ENCODE data around the gene PRSS53. TPM values are rescaled to one million over a fixed set of nuclear protein-coding genes. Genes with fewer than 3 reads are reported as not detected.

Gene PRSS53
- total RNA-seq, 1 donor from 2014 or later = 1.6 TPM

DNA sequence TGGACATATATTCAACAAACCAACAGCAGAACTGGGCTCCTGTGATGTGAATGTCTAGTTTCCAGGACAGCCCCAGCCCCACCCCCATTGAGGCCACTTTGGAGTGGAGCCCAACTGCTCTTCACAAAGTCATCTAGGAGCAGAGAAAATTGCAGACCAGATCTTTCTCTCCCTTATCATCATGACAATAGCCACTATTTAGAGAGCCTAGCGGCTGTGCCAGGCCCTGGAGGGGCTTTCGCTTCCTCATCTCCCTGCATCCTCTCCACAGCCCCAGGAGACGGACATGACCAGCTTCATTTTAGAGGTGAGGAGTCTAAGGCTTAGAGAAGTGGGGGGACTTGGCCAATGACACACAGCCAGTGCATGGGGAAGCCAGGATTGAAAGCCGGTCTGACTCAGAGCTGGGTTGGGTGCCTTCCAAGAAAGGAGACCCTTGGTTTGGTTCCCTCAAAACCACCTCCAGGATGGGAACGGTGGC, 45.4 kb upstream of the PRSS53 start:
- Histone ChIP-seq H3K4me3 (ENCODE audit: low read depth, low read length) (no peak overlapping the region), H3K36me3 (ENCODE audit: control insufficient read depth, insufficient read depth, low read length) (no peaks in the 10 kb centered on the region), H3K27me3 (ENCODE audit: control insufficient read depth, insufficient read depth, low read length) (no peaks in the 10 kb centered on the region)
- DNase-seq (ENCODE audit: low read depth) = no peak
- TF ChIP-seq, protein P1, sequence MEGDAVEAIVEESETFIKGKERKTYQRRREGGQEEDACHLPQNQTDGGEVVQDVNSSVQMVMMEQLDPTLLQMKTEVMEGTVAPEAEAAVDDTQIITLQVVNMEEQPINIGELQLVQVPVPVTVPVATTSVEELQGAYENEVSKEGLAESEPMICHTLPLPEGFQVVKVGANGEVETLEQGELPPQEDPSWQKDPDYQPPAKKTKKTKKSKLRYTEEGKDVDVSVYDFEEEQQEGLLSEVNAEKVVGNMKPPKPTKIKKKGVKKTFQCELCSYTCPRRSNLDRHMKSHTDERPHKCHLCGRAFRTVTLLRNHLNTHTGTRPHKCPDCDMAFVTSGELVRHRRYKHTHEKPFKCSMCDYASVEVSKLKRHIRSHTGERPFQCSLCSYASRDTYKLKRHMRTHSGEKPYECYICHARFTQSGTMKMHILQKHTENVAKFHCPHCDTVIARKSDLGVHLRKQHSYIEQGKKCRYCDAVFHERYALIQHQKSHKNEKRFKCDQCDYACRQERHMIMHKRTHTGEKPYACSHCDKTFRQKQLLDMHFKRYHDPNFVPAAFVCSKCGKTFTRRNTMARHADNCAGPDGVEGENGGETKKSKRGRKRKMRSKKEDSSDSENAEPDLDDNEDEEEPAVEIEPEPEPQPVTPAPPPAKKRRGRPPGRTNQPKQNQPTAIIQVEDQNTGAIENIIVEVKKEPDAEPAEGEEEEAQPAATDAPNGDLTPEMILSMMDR (IDR thresholded peaks at IDR 0.05; ENCODE audit: insufficient read depth, low read length, poor library complexity, severe bottlenecking) = no peak

DNA sequence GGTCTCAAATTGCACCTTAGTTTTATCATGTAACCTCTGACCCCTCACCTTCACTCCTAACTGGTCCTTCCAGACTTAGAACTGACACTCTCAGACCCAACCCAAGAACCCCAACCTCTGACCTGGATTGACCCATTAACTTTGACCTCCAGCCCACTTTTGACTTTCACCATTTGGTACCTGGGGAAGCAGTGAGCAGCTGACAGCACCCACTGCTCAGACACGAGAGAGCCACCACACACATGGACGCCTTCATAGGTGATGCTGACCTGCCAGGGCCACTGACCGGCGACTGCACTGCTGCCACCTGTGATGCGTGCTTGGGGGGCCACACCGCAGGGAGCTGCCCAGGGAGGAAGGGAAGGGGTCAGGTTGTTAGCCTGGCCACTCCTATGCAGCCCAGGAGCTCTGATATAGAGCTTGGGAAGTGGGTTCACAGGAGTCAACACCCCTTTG, 44.3 kb upstream of the PRSS53 start:
- TF ChIP-seq, protein P1 (IDR thresholded peaks at IDR 0.05; ENCODE audit: insufficient read depth, low read length, poor library complexity, severe bottlenecking) = no peak
- DNase-seq (ENCODE audit: low read depth) = no peak
- Histone ChIP-seq H3K4me3 (ENCODE audit: low read depth, low read length) (no peak overlapping the region), H3K27me3 (ENCODE audit: control insufficient read depth, insufficient read depth, low read length) (no peaks in the 10 kb centered on the region), H3K36me3 (ENCODE audit: control insufficient read depth, insufficient read depth, low read length) (no peaks in the 10 kb centered on the region)

DNA sequence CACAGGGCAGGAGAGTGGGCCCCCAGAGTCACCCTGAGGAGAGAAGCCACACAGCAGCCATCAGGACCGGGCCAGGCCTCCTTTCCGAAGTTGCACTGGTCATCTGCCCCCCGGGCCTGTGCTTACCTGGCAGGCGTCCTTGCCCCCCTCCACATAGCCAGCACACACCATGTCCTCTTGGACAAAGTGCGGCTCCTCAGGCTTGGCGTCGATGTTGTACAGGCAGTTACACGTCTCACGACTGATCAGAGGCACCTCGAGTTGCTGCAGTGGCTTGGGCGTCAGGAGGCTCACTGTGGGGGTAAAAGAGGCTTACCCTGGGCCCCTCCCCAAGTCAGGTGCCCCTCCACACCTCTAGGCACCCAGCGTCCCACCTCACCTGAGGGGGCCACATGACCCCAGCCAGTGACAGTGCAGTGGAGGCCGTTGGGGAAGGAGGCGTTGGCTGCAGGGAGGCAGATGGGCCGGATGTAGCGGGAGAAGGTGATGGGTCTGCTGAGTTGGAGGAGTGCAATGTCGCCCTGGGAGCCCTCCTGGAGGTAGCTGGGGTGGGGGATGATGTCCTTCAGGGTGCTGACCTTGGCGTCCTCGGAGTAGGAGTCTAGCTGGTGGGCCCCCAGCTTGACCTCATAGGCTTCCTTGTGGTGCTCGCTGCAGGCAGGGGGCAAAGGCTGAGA, 43.7 kb upstream of the PRSS53 start:
- DNase-seq (ENCODE audit: low read depth) = no peak
- Histone ChIP-seq H3K36me3 (ENCODE audit: control insufficient read depth, insufficient read depth, low read length) (no peaks in the 10 kb centered on the region), H3K27me3 (ENCODE audit: control insufficient read depth, insufficient read depth, low read length) (no peaks in the 10 kb centered on the region), H3K4me3 (ENCODE audit: low read depth, low read length) (no peak overlapping the region)
- TF ChIP-seq, protein P1 (IDR thresholded peaks at IDR 0.05; ENCODE audit: insufficient read depth, low read length, poor library complexity, severe bottlenecking) = no peak

DNA sequence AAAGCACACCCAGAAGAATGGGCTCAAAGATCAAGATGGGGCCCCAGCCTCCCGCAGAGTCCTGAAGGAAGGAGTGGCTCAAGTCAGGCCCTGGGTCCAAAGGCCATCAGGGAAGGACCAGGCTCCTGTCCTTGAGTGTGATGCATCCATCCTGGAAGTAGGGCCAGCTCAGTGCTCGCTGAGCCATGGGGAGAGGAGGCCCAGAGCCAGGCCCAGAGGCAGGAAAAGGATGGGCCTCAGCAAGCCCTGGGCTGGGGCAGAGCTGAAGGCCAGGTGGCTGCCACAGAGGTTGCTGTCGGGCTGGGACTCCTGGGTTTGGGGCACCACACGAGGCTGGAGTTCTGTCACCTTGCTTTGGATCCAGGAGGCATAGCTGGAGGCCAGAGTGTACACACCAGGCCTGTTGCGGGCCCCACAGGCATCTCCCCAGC, 43.1 kb upstream of the PRSS53 start:
- no peaks in the 10 kb centered on the region for H3K27me3 ChIP-seq (ENCODE audit: control insufficient read depth, insufficient read depth, low read length)
- H3K4me3 ChIP-seq (ENCODE audit: low read depth, low read length) = no peak overlapping the region
- H3K36me3 ChIP-seq (ENCODE audit: control insufficient read depth, insufficient read depth, low read length) = no peaks in the 10 kb centered on the region
- TF ChIP-seq, protein P1 (IDR thresholded peaks at IDR 0.05; ENCODE audit: insufficient read depth, low read length, poor library complexity, severe bottlenecking) = no peak
- no peak for DNase-seq (ENCODE audit: low read depth)

DNA sequence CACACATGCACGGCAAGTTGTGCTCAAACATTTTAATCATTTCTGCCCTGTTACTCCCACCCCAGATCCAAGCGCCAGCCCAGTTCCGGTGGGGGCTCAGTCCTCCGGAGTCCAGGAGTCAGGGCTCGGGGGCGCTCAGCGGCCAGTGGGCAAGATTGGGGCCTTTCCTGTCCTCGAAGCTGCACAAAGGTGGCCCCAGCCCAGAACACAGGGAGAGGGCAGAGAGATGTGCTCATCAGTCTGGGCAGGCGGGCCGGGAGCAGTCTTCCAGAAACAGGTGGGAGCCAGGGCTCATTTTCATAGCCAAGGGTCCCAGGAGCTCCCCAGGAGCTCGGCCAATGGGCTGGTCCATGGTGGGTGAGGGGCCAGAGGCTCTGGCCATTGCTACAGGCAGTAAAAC, 42.7 kb upstream of the PRSS53 start:
- no peak for DNase-seq (ENCODE audit: low read depth)
- Histone ChIP-seq H3K4me3 (ENCODE audit: low read depth, low read length) (no peak overlapping the region), H3K27me3 (ENCODE audit: control insufficient read depth, insufficient read depth, low read length) (no peaks in the 10 kb centered on the region), H3K36me3 (ENCODE audit: control insufficient read depth, insufficient read depth, low read length) (no peaks in the 10 kb centered on the region)
- TF ChIP-seq, protein P1 (IDR thresholded peaks at IDR 0.05; ENCODE audit: insufficient read depth, low read length, poor library complexity, severe bottlenecking) = no peak

DNA sequence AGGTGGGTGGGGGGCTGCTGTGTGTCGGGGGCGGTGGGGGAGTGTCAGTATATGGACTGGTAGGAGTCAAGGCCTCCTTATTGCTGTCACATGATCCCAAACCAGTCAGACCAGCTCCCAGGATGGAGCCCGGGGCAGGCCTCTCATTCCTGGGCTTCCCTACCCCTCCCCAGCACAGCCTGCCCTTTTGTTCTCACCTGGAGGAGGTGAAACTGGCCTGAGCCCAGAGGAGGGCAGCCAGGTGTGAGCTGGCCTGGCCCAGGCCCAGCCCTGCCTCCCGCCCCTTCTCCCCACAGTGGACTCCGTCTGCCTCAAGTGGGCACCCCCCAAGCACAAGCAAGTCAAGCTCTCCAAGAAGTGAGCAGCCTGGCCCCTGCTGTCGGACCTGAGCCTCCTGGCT, 42.2 kb upstream of the PRSS53 start:
- TF ChIP-seq, protein P1 (IDR thresholded peaks at IDR 0.05; ENCODE audit: insufficient read depth, low read length, poor library complexity, severe bottlenecking) = no peak
- DNase-seq (ENCODE audit: low read depth) = no peak
- Histone ChIP-seq H3K27me3 (ENCODE audit: control insufficient read depth, insufficient read depth, low read length) (no peaks in the 10 kb centered on the region), H3K4me3 (ENCODE audit: low read depth, low read length) (no peak overlapping the region), H3K36me3 (ENCODE audit: control insufficient read depth, insufficient read depth, low read length) (no peaks in the 10 kb centered on the region)

All from kidney epithelial cell (primary cell).